MM.1S (cell line): Measurements from ENCODE around the gene GRK3.

Source experiments
- DNase-seq: peaks from one replicate; pipeline ENCODE4 v3.0.0-alpha.2; 2015
- H2AFZ ChIP-seq: fragments of 300-600 bp; sonication (generic); 2 replicates; pipeline ENCODE4 v1.6.0; 2016; ENCODE audit warnings: antibody characterized with exemption, low read length
- H3F3A ChIP-seq: fragments of 300-600 bp; sonication (generic); 2 replicates; pipeline ENCODE4 v1.6.1; 2016; ENCODE audit warnings: mild to moderate bottlenecking, antibody characterized with exemption, low read length, moderate library complexity, mixed read lengths; ENCODE audit not compliant: insufficient read depth
- H3K27ac ChIP-seq: fragments of 300-600 bp; sonication (generic); 2 replicates; pipeline ENCODE4 v1.5.1; 2016; ENCODE audit warnings: mild to moderate bottlenecking, low read length
- H3K27me3 ChIP-seq: fragments of 300-600 bp; sonication (generic); replicated peaks from 2 replicates; pipeline ENCODE4 v1.6.0; 2016; ENCODE audit warnings: low read length; ENCODE audit not compliant: insufficient read depth
- H3K36me3 ChIP-seq: fragments of 300-600 bp; sonication (generic); replicated peaks from 2 replicates; pipeline ENCODE4 v1.6.1; 2016; ENCODE audit warnings: mild to moderate bottlenecking, low read length, mixed read lengths; ENCODE audit not compliant: insufficient read depth
- H3K4me1 ChIP-seq: fragments of 300-600 bp; sonication (generic); 2 replicates; pipeline ENCODE4 v1.6.1; 2016; ENCODE audit warnings: low read length, mixed read lengths
- H3K4me2 ChIP-seq: fragments of 300-600 bp; sonication (generic); 2 replicates; pipeline ENCODE4 v1.6.0; 2016; ENCODE audit warnings: low read depth, low read length
- H3K4me3 ChIP-seq: fragments of 300-600 bp; sonication (generic); 2 replicates; pipeline ENCODE4 v1.5.1; 2016; ENCODE audit warnings: low read length, mixed read lengths
- H3K79me2 ChIP-seq: fragments of 300-600 bp; sonication (generic); 2 replicates; pipeline ENCODE4 v1.6.1; 2016; ENCODE audit warnings: mixed run types, low read length, mixed read lengths
- H3K9ac ChIP-seq: fragments of 300-600 bp; sonication (generic); 2 replicates; pipeline ENCODE4 v1.6.1; 2016; ENCODE audit warnings: low read length, mixed read lengths
- H3K9me2 ChIP-seq: fragments of 300-600 bp; sonication (generic); replicated peaks from 2 replicates; pipeline ENCODE4 v1.6.1; 2016; ENCODE audit warnings: mild to moderate bottlenecking, low read length, mixed read lengths; ENCODE audit not compliant: insufficient read depth
- H3K9me3 ChIP-seq: fragments of 300-600 bp; sonication (generic); replicated peaks from 2 replicates; pipeline ENCODE4 v1.6.1; 2016; ENCODE audit warnings: mild to moderate bottlenecking, low read length, mixed read lengths; ENCODE audit not compliant: insufficient read depth
- H4K20me1 ChIP-seq: fragments of 300-600 bp; sonication (generic); 2 replicates; pipeline ENCODE4 v1.6.1; 2016; ENCODE audit warnings: mild to moderate bottlenecking, low read length, moderate library complexity, mixed read lengths; ENCODE audit not compliant: insufficient read depth
- CTCF ChIP-seq: fragments of 300-600 bp; sonication (generic); IDR thresholded peaks from 2 replicates; pipeline ENCODE4 v1.5.1; 2016; ENCODE audit warnings: antibody characterized with exemption, low read length, mixed read lengths
- EZH2 ChIP-seq: fragments of 300-600 bp; sonication (generic); optimal IDR thresholded peaks from 2 replicates; pipeline ENCODE3; 2017; ENCODE audit warnings: low read depth, mild to moderate bottlenecking, antibody characterized with exemption, low read length, mixed read lengths
- EZH2phosphoT487 ChIP-seq: fragments of 300-600 bp; sonication (generic); IDR thresholded peaks from 2 replicates; pipeline ENCODE4 v1.6.1; 2018; ENCODE audit warnings: antibody characterized with exemption, low read length

GRK3 gene

GRCh38 chr22:25764270-25765015 is 200.0 kb downstream of the GRK3 start:
- no peaks in the 10 kb centered on the region for H3F3A ChIP-seq
- peaks cover 35% of the 10 kb centered on the region for H3K27me3 ChIP-seq
- H3K79me2 ChIP-seq: no peaks in the 10 kb centered on the region
- H2AFZ ChIP-seq: no peak overlapping the region
- H3K4me1 ChIP-seq: no peaks in the 10 kb centered on the region
- TF ChIP-seq EZH2 (no peak), CTCF (no peak), EZH2phosphoT487 (no peak)
- H4K20me1 ChIP-seq: no peaks in the 10 kb centered on the region
- H3K27ac ChIP-seq: no peak overlapping the region
- no peak overlapping the region for H3K4me3 ChIP-seq
- DNase-seq: no peak
- no peaks in the 10 kb centered on the region for H3K9me3 ChIP-seq
- no peak overlapping the region for H3K9ac ChIP-seq
- H3K9me2 ChIP-seq: no peaks in the 10 kb centered on the region
- H3K36me3 ChIP-seq: no peaks in the 10 kb centered on the region
- no peak overlapping the region for H3K4me2 ChIP-seq

- Histone ChIP-seq H3K4me3 (no peak overlapping the region), H3K36me3 (no peaks in the 10 kb centered on the region), H4K20me1 (no peaks in the 10 kb centered on the region), H3F3A (no peaks in the 10 kb centered on the region), H3K9me3 (no peaks in the 10 kb centered on the region), H3K4me1 (no peaks in the 10 kb centered on the region), H3K27ac (no peak overlapping the region), H3K4me2 (no peak overlapping the region), H3K27me3 (peaks cover 40% of the 10 kb centered on the region), H3K79me2 (no peaks in the 10 kb centered on the region), H3K9me2 (no peaks in the 10 kb centered on the region), H3K9ac (no peak overlapping the region), H2AFZ (no peak overlapping the region)
- DNase-seq: no peak
- TF ChIP-seq EZH2 (no peak), EZH2phosphoT487 (no peak), CTCF (no peak)
Observed at GRCh38 chr22:25765016-25765367, 200.5 kb downstream of the GRK3 start.

GRCh38 chr22:25765801-25766200 is 201.3 kb downstream of the GRK3 start:
- no peak for TF ChIP-seq EZH2
- no peak for TF ChIP-seq EZH2phosphoT487
- no peak for TF ChIP-seq CTCF
- H3K9me2 ChIP-seq: no peaks in the 10 kb centered on the region
- H3K9me3 ChIP-seq: no peaks in the 10 kb centered on the region
- H2AFZ ChIP-seq: no peak overlapping the region
- no peak overlapping the region for H3K27ac ChIP-seq
- H3K9ac ChIP-seq: no peak overlapping the region
- no peaks in the 10 kb centered on the region for H3F3A ChIP-seq
- H3K36me3 ChIP-seq: no peaks in the 10 kb centered on the region
- no peak overlapping the region for H3K4me3 ChIP-seq
- no peaks in the 10 kb centered on the region for H3K79me2 ChIP-seq
- H3K4me2 ChIP-seq: no peak overlapping the region
- no peaks in the 10 kb centered on the region for H3K4me1 ChIP-seq
- no peak for DNase-seq
- H3K27me3 ChIP-seq: peaks cover 48% of the 10 kb centered on the region
- H4K20me1 ChIP-seq: no peaks in the 10 kb centered on the region
